ENCODE measurements around the gene MICU1. TPM values are rescaled to one million over a fixed set of nuclear protein-coding genes. Genes with fewer than 3 reads are reported as not detected.

The MICU1 gene
- total and polyA plus RNA-seq, 10 of the 15 experiments (the other 5 are each of a cell fraction or from before 2014, with no cell fraction given): 18.2 to 36.4 (median 22.2) TPM

DNA sequence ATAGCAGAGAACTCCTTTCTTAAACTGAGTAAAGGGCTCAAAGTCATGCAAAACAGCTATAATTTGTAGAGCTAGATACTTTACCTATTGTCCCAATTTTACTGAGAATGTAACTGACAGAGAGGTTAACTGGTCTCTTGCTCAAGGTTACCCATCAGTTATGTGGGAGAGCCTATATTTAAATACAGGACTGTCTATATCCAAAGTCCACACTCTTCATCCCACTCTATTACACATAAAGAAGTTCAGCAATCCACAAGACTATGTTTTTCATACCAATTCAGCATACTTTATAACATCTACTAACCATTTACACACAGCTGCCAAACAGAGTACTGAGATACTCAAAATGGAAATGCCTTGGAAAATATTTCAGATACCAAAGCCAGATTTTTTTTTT lies 100.2 kb downstream of the MICU1 start (continued):
- TF ChIP-seq TBL1XR1 (IDR thresholded peaks at IDR 0.05; ENCODE audit: low read depth, low read length): no peak
- no peak for TF ChIP-seq SUPT20H (IDR thresholded peaks at IDR 0.05; ENCODE audit: borderline replicate concordance, control insufficient read depth, low read depth, low read length)
- no peak for TF ChIP-seq FOXK2 (IDR thresholded peaks at IDR 0.05)
- no peak for TF ChIP-seq BMI1 (IDR thresholded peaks at IDR 0.05; ENCODE audit: borderline replicate concordance)
- no peak for TF ChIP-seq CREM (IDR thresholded peaks at IDR 0.05; ENCODE audit: low read depth)
- no peak for TF ChIP-seq NR2F1 (conservative IDR thresholded peaks at IDR 0.05)

DNA sequence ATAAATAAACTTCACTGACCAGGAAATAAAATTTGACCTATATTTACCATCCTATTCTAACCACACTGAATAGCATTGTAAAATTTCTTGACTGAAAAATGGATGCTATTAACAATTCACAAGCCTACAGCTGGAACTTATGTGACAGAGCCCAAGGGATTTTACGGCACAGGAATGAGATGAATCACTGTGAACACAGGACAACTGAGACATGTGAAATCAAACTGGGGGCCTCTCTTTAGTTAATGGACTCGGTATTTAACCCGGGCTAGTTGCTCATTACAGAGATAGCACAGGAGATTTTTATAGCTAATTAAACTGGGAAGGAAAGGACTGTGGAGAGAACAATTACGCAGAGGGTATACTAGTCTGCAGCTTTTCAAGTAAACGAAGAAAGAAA lies 100.6 kb downstream of the MICU1 start:
- no peaks in the 10 kb centered on the region for H3K36me3 ChIP-seq (ENCODE audit: control insufficient read depth in 2 of 2, insufficient read depth in 2 of 2, low read length in 1 of 2)
- no peaks in the 10 kb centered on the region for H4K20me1 ChIP-seq (ENCODE audit: control insufficient read depth, insufficient read depth)
- H3K4me1 ChIP-seq (ENCODE audit: control insufficient read depth, insufficient read depth, low read length): no peaks in the 10 kb centered on the region
- BruUV-seq (replicated peaks): no TSS peak
- DNase-seq (ENCODE audit: low read depth, low spot score) (no peak), FAIRE-seq (no peak), ATAC-seq (no peak)
- SMC1A ChIA-PET (ENCODE audit: uncharacterized antibody, unreplicated experiment): no interaction called here
- CTCF ChIA-PET: interaction anchor here (0.6 to 0.9 kb wide), 3 partner anchors 45 to 709 kb away, joined by 3 to 4 read pairs (median 3); no protein-coding TSS in a partner anchor
- in situ Hi-C loops (cut with MboI): no loop called here
- no peak overlapping the region for H3K4me3 ChIP-seq
- H3K79me2 ChIP-seq (ENCODE audit: control insufficient read depth, insufficient read depth, low read length): no peaks in the 10 kb centered on the region
- TF ChIP-seq, protein P1, sequence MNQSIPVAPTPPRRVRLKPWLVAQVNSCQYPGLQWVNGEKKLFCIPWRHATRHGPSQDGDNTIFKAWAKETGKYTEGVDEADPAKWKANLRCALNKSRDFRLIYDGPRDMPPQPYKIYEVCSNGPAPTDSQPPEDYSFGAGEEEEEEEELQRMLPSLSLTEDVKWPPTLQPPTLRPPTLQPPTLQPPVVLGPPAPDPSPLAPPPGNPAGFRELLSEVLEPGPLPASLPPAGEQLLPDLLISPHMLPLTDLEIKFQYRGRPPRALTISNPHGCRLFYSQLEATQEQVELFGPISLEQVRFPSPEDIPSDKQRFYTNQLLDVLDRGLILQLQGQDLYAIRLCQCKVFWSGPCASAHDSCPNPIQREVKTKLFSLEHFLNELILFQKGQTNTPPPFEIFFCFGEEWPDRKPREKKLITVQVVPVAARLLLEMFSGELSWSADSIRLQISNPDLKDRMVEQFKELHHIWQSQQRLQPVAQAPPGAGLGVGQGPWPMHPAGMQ (IDR thresholded peaks at IDR 0.05; ENCODE audit: borderline replicate concordance): no peak
- TF ChIP-seq, protein P2, sequence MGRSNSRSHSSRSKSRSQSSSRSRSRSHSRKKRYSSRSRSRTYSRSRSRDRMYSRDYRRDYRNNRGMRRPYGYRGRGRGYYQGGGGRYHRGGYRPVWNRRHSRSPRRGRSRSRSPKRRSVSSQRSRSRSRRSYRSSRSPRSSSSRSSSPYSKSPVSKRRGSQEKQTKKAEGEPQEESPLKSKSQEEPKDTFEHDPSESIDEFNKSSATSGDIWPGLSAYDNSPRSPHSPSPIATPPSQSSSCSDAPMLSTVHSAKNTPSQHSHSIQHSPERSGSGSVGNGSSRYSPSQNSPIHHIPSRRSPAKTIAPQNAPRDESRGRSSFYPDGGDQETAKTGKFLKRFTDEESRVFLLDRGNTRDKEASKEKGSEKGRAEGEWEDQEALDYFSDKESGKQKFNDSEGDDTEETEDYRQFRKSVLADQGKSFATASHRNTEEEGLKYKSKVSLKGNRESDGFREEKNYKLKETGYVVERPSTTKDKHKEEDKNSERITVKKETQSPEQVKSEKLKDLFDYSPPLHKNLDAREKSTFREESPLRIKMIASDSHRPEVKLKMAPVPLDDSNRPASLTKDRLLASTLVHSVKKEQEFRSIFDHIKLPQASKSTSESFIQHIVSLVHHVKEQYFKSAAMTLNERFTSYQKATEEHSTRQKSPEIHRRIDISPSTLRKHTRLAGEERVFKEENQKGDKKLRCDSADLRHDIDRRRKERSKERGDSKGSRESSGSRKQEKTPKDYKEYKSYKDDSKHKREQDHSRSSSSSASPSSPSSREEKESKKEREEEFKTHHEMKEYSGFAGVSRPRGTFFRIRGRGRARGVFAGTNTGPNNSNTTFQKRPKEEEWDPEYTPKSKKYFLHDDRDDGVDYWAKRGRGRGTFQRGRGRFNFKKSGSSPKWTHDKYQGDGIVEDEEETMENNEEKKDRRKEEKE (IDR thresholded peaks at IDR 0.05): no peak
- no peak for TF ChIP-seq EED (IDR thresholded peaks at IDR 0.05; ENCODE audit: low read depth)
- H3K27ac ChIP-seq (ENCODE audit: control insufficient read depth, insufficient read depth): no peak overlapping the region
- H3K4me2 ChIP-seq (ENCODE audit: control insufficient read depth, insufficient read depth): no peak overlapping the region
- intact Hi-C loops (cut with micrococcal nuclease; ENCODE audit: unreplicated experiment): no loop called here
- no peak overlapping the region for H3K9ac ChIP-seq (ENCODE audit: control insufficient read depth, insufficient read depth, low read length)
- RAD21 ChIA-PET (ENCODE audit: unreplicated experiment): interaction anchor here (0.8 kb wide), 1 partner anchor 70 kb away, joined by 4 read pairs; no protein-coding TSS in a partner anchor
- POLR2A ChIA-PET: interaction anchor here (0.5 to 1.2 kb wide), 3 partner anchors 11 to 304 kb away, joined by 3 to 4 read pairs (median 4); no protein-coding TSS in a partner anchor
- no peak overlapping the region for H2AFZ ChIP-seq (ENCODE audit: control insufficient read depth, low read depth, low read length)
- H3K9me3 ChIP-seq (replicated peaks; ENCODE audit: control insufficient read depth, insufficient read depth, low read length): no peaks in the 10 kb centered on the region
- WGBS (ENCODE audit: insufficient coverage, insufficient replicate concordance, low lambda C conversion rate, missing lambda C conversion rate): 76% methylated on average over 5 of the region's 5 CpGs
- no peaks in the 10 kb centered on the region for H3K27me3 ChIP-seq (replicated peaks in 1 of 2; ENCODE audit: control insufficient read depth in 2 of 2, insufficient read depth in 2 of 2, low read length in 1 of 2)

Data from GM12878 (cell line).